Spleen (tissue), 7 donors: ENCODE measurements around the gene FIBCD1.

ENCODE experiments used
- POLR2A ChIP-seq, 3 donors: fragments of 450-650 bp; IDR thresholded peaks; one replicate each; pipeline ENCODE4 v1.5.1; 2017; ENCODE audit warnings: antibody characterized with exemption in 3 of 3, mild to moderate bottlenecking in 1 of 3
- POLR2AphosphoS5 ChIP-seq, 3 donors: sonication (generic); formaldehyde crosslinking; IDR thresholded peaks; one replicate each; pipeline ENCODE4 v1.5.1; 2017; ENCODE audit warnings: antibody characterized with exemption in 3 of 3
- TF ChIP-seq, protein P1 (sequence below), 11 experiments: fragments of 200-600 bp in 7 of 11; fragments of 450-650 bp in 4 of 11; sonication (generic) in 4 of 11; IDR thresholded peaks in 8 of 11; conservative IDR thresholded peaks in 3 of 11; 1 replicate in 7 of 11; 2 replicates in 4 of 11; pipeline versions ENCODE4 v1.4.0 to v1.8.0; 2016 to 2021; ENCODE audit warnings: antibody characterized with exemption in 11 of 11, inconsistent platforms in 4 of 11, mild to moderate bottlenecking in 1 of 11
- donor health status: DM: no; HTN: no; CAD: no; lungs with moderate emphysema.
- donor health status: DM: no; HTN: no; CAD: no.
- donor health status: DM: no; HTN: no; CAD: no.

DNA sequence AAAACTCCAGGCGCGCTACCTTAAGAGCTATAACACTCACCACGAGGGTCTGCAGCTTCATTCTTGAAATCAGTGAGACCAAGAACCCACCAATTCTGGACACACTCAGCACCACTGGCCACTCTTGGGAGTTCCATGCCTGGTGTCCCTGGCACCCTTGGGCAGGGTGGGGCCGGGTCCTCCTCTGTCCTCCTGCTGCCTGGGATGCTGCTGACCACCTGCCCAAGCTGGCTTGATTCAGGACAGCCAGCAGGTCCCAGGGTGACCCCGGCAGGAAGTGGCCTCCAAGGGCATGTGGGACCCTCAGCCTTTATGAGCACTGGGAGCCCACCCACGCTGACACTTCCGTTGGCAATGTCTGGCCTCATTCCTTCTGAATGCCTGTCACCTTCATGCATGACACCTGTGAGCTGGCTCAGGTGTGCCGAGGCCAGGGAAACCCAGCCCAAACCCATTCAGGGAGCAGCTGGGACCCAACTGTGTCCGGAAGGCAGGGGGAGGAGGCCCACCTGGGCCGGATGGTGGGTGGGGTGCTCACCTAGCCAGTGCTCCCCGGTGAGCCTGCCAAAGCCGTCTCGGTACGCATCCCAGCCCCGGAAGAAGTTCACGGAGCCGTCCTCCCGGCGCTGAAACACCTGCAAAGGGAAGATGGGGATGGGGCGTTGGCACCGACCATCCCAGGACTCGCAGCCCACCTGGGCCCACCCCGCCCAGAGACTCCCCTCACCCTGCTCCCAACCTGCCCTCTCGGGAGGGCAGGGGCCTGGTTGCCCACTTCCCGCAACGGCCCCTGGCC is 27.6 kb downstream of the FIBCD1 start:
- TF ChIP-seq, protein P1, sequence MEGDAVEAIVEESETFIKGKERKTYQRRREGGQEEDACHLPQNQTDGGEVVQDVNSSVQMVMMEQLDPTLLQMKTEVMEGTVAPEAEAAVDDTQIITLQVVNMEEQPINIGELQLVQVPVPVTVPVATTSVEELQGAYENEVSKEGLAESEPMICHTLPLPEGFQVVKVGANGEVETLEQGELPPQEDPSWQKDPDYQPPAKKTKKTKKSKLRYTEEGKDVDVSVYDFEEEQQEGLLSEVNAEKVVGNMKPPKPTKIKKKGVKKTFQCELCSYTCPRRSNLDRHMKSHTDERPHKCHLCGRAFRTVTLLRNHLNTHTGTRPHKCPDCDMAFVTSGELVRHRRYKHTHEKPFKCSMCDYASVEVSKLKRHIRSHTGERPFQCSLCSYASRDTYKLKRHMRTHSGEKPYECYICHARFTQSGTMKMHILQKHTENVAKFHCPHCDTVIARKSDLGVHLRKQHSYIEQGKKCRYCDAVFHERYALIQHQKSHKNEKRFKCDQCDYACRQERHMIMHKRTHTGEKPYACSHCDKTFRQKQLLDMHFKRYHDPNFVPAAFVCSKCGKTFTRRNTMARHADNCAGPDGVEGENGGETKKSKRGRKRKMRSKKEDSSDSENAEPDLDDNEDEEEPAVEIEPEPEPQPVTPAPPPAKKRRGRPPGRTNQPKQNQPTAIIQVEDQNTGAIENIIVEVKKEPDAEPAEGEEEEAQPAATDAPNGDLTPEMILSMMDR (IDR thresholded peaks at IDR 0.05 in 8 of 11, conservative IDR thresholded peaks at IDR 0.05 in 3 of 11), result no peak
- no peak for TF ChIP-seq POLR2A (IDR thresholded peaks at IDR 0.05)
- no peak for TF ChIP-seq POLR2AphosphoS5 (IDR thresholded peaks at IDR 0.05)
